Measurements from ENCODE around the gene KRTAP12-3. TPM values are rescaled to one million over a fixed set of nuclear protein-coding genes. Genes with fewer than 3 reads are reported as not detected.

KRTAP12-3 gene
- total and polyA plus RNA-seq, 9 of the 15 experiments (the other 6 are each of a cell fraction or from before 2014, with no cell fraction given), result not detected

GRCh38 chr21:44694776-44695175, 37.0 kb downstream of the KRTAP12-3 start:
- H3K4me1 ChIP-seq (replicated peaks in 1 of 2; ENCODE audit: control insufficient read depth in 2 of 2, insufficient read depth in 2 of 2, low read length in 2 of 2), result 0 out of 5 replicates have a peak, but pooled peaks cover 0 to 4% of the 10 kb centered on the region in 2 experiments
- under 1% methylated on average over 11 of the region's 11 CpGs for WGBS (ENCODE audit: insufficient coverage, low coverage, missing lambda C conversion rate)
- no peaks in the 10 kb centered on the region for H4K20me1 ChIP-seq (replicated peaks; ENCODE audit: control insufficient read depth, insufficient read depth, low read length)
- H2AFZ ChIP-seq (ENCODE audit: low read depth, low read length), result no peak overlapping the region
- H3K79me2 ChIP-seq (ENCODE audit: control insufficient read depth, insufficient read depth, low read length), result no peaks in the 10 kb centered on the region
- no peak overlapping the region for H3K9ac ChIP-seq (ENCODE audit: insufficient read depth in 1 of 2, low read depth in 2 of 2, low read length in 2 of 2)
- DNase-seq (ENCODE audit: extremely low read depth in 1 of 4, low spot score in 3 of 4), result no peak
- no peak for FAIRE-seq
- H3K27me3 ChIP-seq (ENCODE audit: control insufficient read depth in 2 of 2, insufficient read depth in 2 of 2, low read length in 2 of 2), result peaks cover 19 to 44% of the 10 kb centered on the region in 2 experiments; a peak in 4 of 5 replicates
- ChIA-PET POLR2A (interaction anchor here (0.6 to 1.1 kb wide), 2 partner anchors 75 to 93 kb away, joined by 3 to 4 read pairs; no protein-coding TSS in a partner anchor), CTCF (ENCODE audit: low intra/inter-chr PET ratio) (no interaction called here)
- H3K36me3 ChIP-seq (ENCODE audit: control insufficient read depth, insufficient read depth, low read length), result no peaks in the 10 kb centered on the region
- in situ Hi-C loops (cut with MboI), result no loop called here
- H3K4me3 ChIP-seq, result no peak overlapping the region
- no peaks in the 10 kb centered on the region; the same call in 1 of the 2 replicates for H3K9me3 ChIP-seq (replicated peaks; ENCODE audit: control insufficient read depth, insufficient read depth, low read depth, low read length)
- intact Hi-C loops (cut with micrococcal nuclease), result no loop called here
- no peak overlapping the region for H3K27ac ChIP-seq (ENCODE audit: extremely low read depth, low read depth, low read length)
- no peak overlapping the region for H3K4me2 ChIP-seq (ENCODE audit: insufficient read depth, low read length)
- ATAC-seq, result no peak
- BruUV-seq (replicated peaks), result no TSS peak
- TF ChIP-seq CREM (IDR thresholded peaks at IDR 0.05; ENCODE audit: low read depth) (no peak), ZNF695 (CRISPR knock-in tag; IDR thresholded peaks at IDR 0.05) (no peak), THRA (IDR thresholded peaks at IDR 0.05) (no peak), PHB2 (IDR thresholded peaks at IDR 0.05; ENCODE audit: low read depth) (no peak), MTA1 (IDR thresholded peaks at IDR 0.05; ENCODE audit: borderline replicate concordance) (no peak), ZNF696 (CRISPR knock-in tag; conservative IDR thresholded peaks at IDR 0.05) (no peak), ZNF263 (CRISPR knock-in tag; IDR thresholded peaks at IDR 0.05; ENCODE audit: borderline replicate concordance) (no peak), ZNF766 (CRISPR knock-in tag; conservative IDR thresholded peaks at IDR 0.05) (no peak), MYC (IDR thresholded peaks at IDR 0.05; ENCODE audit: low read depth, low read length) (no peak), MYC (CRISPR knock-in tag; IDR thresholded peaks at IDR 0.05; ENCODE audit: borderline replicate concordance, low read depth) (no peak), KDM4B (IDR thresholded peaks at IDR 0.05; ENCODE audit: borderline replicate concordance in 2 of 2, low read depth in 1 of 2) (no peak), SFPQ (IDR thresholded peaks at IDR 0.05; ENCODE audit: low read depth, low read length) (no peak), ZNF384 (IDR thresholded peaks at IDR 0.05; ENCODE audit: low read depth, low read length) (no peak), GTF3C2 (IDR thresholded peaks at IDR 0.05; ENCODE audit: borderline replicate concordance, extremely low read depth, insufficient read length) (no peak), TBL1XR1 (IDR thresholded peaks at IDR 0.05; ENCODE audit: low read length in 2 of 2) (no peak)
- H3K9me1 ChIP-seq (ENCODE audit: control insufficient read depth, insufficient read depth, low read length), result no peaks in the 10 kb centered on the region
